Nephron (organoid): ENCODE measurements around the gene TSR1.

Experiments
- H3K27ac Mint-ChIP-seq, 3 experiments: 2 replicates each; pipeline ENCODE4 v1.8.0; 2020; ENCODE audit warnings: mixed read lengths in 3 of 3, mild to moderate bottlenecking in 2 of 3, moderate library complexity in 1 of 3
- H3K27me3 Mint-ChIP-seq: 2 replicates; pipeline ENCODE4 v1.8.0; 2021; ENCODE audit warnings: low read depth, mild to moderate bottlenecking, moderate library complexity, mixed read lengths
- H3K36me3 Mint-ChIP-seq: 2 replicates; pipeline ENCODE4 v1.8.0; 2020; ENCODE audit warnings: low read depth, mixed read lengths
- H3K4me1 Mint-ChIP-seq: 2 replicates; pipeline ENCODE4 v1.8.0; 2020; ENCODE audit warnings: mixed read lengths
- H3K4me3 Mint-ChIP-seq, 3 experiments: 2 replicates each; pipeline ENCODE4 v1.8.0; 2020; ENCODE audit warnings: mild to moderate bottlenecking in 3 of 3, mixed read lengths in 3 of 3, moderate library complexity in 2 of 3
- H3K9me3 Mint-ChIP-seq: 2 replicates; pipeline ENCODE4 v1.8.0; 2020; ENCODE audit warnings: mixed read lengths
- CTCF ChIP-seq, 3 experiments: fragments of 200-600 bp; sonication (generic); IDR thresholded peaks; one replicate each; pipeline ENCODE4 v1.5.0; 2021; ENCODE audit warnings: antibody characterized with exemption in 3 of 3; ENCODE audit not compliant: unreplicated experiment in 3 of 3

TSR1 gene

GRCh38 chr17:2375406-2375805 lies 39.1 kb upstream of the TSR1 start:
- Mint-ChIP-seq H3K27me3 (no peaks in the 10 kb centered on the region), H3K9me3 (no peaks in the 10 kb centered on the region), H3K36me3 (peaks cover 17% of the 10 kb centered on the region)

DNA sequence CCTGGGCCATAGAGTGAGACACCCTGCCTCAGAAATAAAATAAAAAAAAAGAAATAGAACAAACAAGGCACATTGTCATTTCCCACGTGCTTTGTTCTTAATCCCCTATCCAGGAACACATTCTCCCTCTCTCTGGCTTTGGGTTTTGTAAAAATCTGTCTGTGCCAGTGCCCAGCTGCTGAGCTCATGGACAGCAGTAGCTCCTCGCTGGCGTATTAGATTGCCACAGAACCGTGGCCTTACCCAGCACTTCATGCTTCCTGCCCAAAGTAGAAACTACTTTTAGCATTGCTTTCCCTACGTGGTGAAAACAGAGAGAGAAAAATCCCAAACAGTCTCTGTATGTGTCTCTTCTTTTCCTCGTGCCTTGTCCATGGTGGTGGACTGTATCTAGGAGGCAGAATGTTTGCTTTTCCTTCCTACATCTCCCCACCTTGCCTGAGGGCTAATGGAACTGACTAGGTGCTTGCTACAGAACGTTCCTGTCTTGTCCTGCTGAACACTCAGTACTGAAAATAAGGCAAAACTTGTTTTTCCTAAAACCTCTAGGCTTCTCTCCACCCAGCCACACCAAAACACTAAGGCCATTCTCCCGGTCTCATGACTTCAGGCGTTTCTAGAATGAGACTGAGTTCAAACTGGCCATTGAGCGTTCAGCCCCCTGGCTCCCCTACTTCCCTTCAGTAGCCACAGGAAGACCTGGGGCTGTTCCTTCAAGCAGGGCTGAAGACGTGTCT lies 38.5 kb upstream of the TSR1 start:
- Mint-ChIP-seq H3K9me3 (no peaks in the 10 kb centered on the region), H3K27me3 (no peaks in the 10 kb centered on the region), H3K36me3 (peaks cover 17% of the 10 kb centered on the region), H3K27ac (no peak overlapping the region), H3K4me1 (peaks cover 5% of the 10 kb centered on the region), H3K4me3 (no peak overlapping the region)
- TF ChIP-seq CTCF (IDR thresholded peaks at IDR 0.05; ENCODE audit: unreplicated experiment in 3 of 3): no peak

More at GRCh38 chr17:2375406-2375805, 39.1 kb upstream of the TSR1 start:
- no peak for TF ChIP-seq CTCF (IDR thresholded peaks at IDR 0.05; ENCODE audit: unreplicated experiment in 3 of 3)
- Mint-ChIP-seq H3K4me1 (no peaks in the 10 kb centered on the region), H3K27ac (no peak overlapping the region), H3K4me3 (no peak overlapping the region)

DNA sequence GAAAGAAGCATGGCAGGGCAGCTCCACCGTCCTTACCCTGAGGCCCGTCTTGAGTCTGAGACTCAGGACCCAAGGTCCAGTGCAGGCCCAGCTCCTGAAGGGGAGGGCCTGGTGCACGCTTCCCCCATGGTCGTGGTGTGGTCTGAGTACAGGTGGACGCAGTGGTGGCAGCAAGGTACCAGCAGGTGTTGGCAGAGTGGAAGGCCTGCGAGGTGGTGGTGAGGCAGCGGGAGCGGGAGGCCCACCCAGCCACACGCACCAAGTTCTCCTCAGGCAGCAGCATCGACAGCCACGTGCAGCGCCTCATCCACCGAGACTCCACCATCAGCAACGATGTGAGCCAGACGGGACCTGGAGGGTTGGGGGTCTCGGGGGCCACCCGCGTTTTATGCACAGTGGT lies 36.9 kb upstream of the TSR1 start:
- H3K4me1 Mint-ChIP-seq: peaks cover 11% of the 10 kb centered on the region
- H3K27me3 Mint-ChIP-seq: no peaks in the 10 kb centered on the region
- no peak for TF ChIP-seq CTCF (IDR thresholded peaks at IDR 0.05; ENCODE audit: unreplicated experiment in 3 of 3)
- H3K27ac Mint-ChIP-seq: no peak overlapping the region
- H3K9me3 Mint-ChIP-seq: no peaks in the 10 kb centered on the region
- no peak overlapping the region for H3K4me3 Mint-ChIP-seq
- H3K36me3 Mint-ChIP-seq: peaks cover 13% of the 10 kb centered on the region

GRCh38 chr17:2372681-2373080 lies 36.4 kb upstream of the TSR1 start:
- H3K36me3 Mint-ChIP-seq: peaks cover 12% of the 10 kb centered on the region
- no peak overlapping the region for H3K4me3 Mint-ChIP-seq
- H3K27me3 Mint-ChIP-seq: no peaks in the 10 kb centered on the region
- no peak for TF ChIP-seq CTCF (IDR thresholded peaks at IDR 0.05; ENCODE audit: unreplicated experiment in 3 of 3)
- no peaks in the 10 kb centered on the region for H3K9me3 Mint-ChIP-seq
- no peak overlapping the region for H3K27ac Mint-ChIP-seq
- peaks cover 11% of the 10 kb centered on the region for H3K4me1 Mint-ChIP-seq

- Mint-ChIP-seq H3K27me3 (no peaks in the 10 kb centered on the region), H3K4me1 (peaks cover 12% of the 10 kb centered on the region), H3K36me3 (peaks cover 9% of the 10 kb centered on the region), H3K4me3 (no peak overlapping the region), H3K27ac (no peak overlapping the region), H3K9me3 (no peaks in the 10 kb centered on the region)
- TF ChIP-seq CTCF (IDR thresholded peaks at IDR 0.05; ENCODE audit: unreplicated experiment in 3 of 3): no peak
These were observed 35.9 kb upstream of the TSR1 start for GRCh38 chr17:2372180-2372579.
